ENCODE results near the gene TRPC6.

- TF ChIP-seq SMAD4 (CRISPR knock-in tag; IDR thresholded peaks at IDR 0.05) (no peak), CREM (CRISPR knock-in tag; IDR thresholded peaks at IDR 0.05) (no peak), MAX (CRISPR knock-in tag; IDR thresholded peaks at IDR 0.05) (no peak), CTCF (IDR thresholded peaks at IDR 0.05) (no peak), JUN (CRISPR knock-in tag; IDR thresholded peaks at IDR 0.05) (no peak), NFYB (CRISPR knock-in tag; conservative IDR thresholded peaks at IDR 0.05; ENCODE audit: low read depth) (no peak), ZNF396 (CRISPR knock-in tag; IDR thresholded peaks at IDR 0.05; ENCODE audit: borderline replicate concordance) (no peak)
These were observed 62.0 kb downstream of the TRPC6 start for GRCh38 chr11:101521821-101522220.

All from WTC11 (cell line).